ENCODE measurements around the gene VSIG4. TPM values are rescaled to one million over a fixed set of nuclear protein-coding genes. Genes with fewer than 3 reads are reported as not detected.

Gene VSIG4
- total and polyA plus RNA-seq, 2 of the 8 experiments (the other 6 are each of a cell fraction or from before 2014, with no cell fraction given), result not detected

GRCh38 chrX:66021765-66022631 is 17.9 kb downstream of the VSIG4 start:
- Histone ChIP-seq H3K4me1 (replicated peaks in 1 of 4; ENCODE audit: control insufficient read depth in 3 of 4, insufficient read depth in 4 of 4, low read length in 3 of 4) (no peaks in the 10 kb centered on the region; a peak in 2 of 7 replicates), H3K79me1 (ENCODE audit: low read depth, low read length) (no peaks in the 10 kb centered on the region), H4K5ac (ENCODE audit: insufficient read length, low read depth, low read length) (no peak overlapping the region), H3K79me2 (ENCODE audit: control insufficient read depth in 1 of 2, insufficient read depth in 2 of 2, low read length in 2 of 2) (no peaks in the 10 kb centered on the region), H3K9ac (replicated peaks in 1 of 4; ENCODE audit: extremely low read depth in 1 of 4, low read depth in 3 of 4, low read length in 3 of 4) (no peak overlapping the region), H2BK15ac (ENCODE audit: low read length) (no peak overlapping the region), H2BK20ac (ENCODE audit: low read length) (no peak overlapping the region), H2BK5ac (ENCODE audit: low read depth, low read length) (no peak overlapping the region), H3K18ac (ENCODE audit: extremely low read depth, low read length) (no peak overlapping the region), H3K27ac (ENCODE audit: low read depth, low read length) (no peak overlapping the region), H3K56ac (replicated peaks; ENCODE audit: insufficient read length, low read depth, low read length) (no peak overlapping the region), H3K4me3 (ENCODE audit: extremely low read depth in 1 of 4, insufficient read depth in 2 of 4, low read depth in 3 of 4, low read length in 4 of 4) (no peak overlapping the region), H3K9me3 (ENCODE audit: insufficient read depth in 2 of 2, low read depth in 1 of 2, low read length in 1 of 2) (peaks cover 0 to 36% of the 10 kb centered on the region in 2 experiments; a peak in 1 of 4 replicates), H2BK12ac (ENCODE audit: low read depth, low read length) (no peak overlapping the region), H4K91ac (replicated peaks; ENCODE audit: insufficient read length, low read length) (no peak overlapping the region), H3K36me3 (ENCODE audit: control insufficient read depth in 2 of 4, insufficient read depth in 4 of 4, low read length in 3 of 4) (no peaks in the 10 kb centered on the region), H3K14ac (ENCODE audit: insufficient read length) (no peak overlapping the region), H3K27me3 (replicated peaks in 1 of 4; ENCODE audit: control insufficient read depth in 3 of 4, extremely low read depth in 1 of 4, insufficient read depth in 3 of 4, low read length in 3 of 4) (no peaks in the 10 kb centered on the region), H3K23ac (ENCODE audit: insufficient read length) (no peak overlapping the region), H4K20me1 (replicated peaks in 1 of 2; ENCODE audit: control insufficient read depth in 1 of 2, insufficient read depth in 2 of 2, low read length in 2 of 2) (no peaks in the 10 kb centered on the region), H3K23me2 (ENCODE audit: low read depth, low read length) (no peaks in the 10 kb centered on the region), H2AFZ (ENCODE audit: low read length) (no peak overlapping the region), H4K8ac (ENCODE audit: extremely low read depth, insufficient read depth, low read length) (no peak overlapping the region), H2AK5ac (ENCODE audit: low read depth, low read length) (no peak overlapping the region), H3K4me2 (ENCODE audit: insufficient read depth in 1 of 2, low read depth in 2 of 2, low read length in 2 of 2) (no peak overlapping the region), H2BK120ac (replicated peaks; ENCODE audit: low read depth, low read length) (no peak overlapping the region), H3K4ac (replicated peaks; ENCODE audit: insufficient read length, low read depth, low read length) (no peak overlapping the region)
- ChIA-PET CTCF (ENCODE audit: partially characterized antibody) (interaction anchor here (0.6 kb wide), 1 partner anchor 1928 kb away, joined by 3 read pairs; no protein-coding TSS in a partner anchor), POLR2A (ENCODE audit: partially characterized antibody) (no interaction called here)
- DNase-seq (ENCODE audit: low read depth in 1 of 2, low spot score in 2 of 2) (no peak), FAIRE-seq (no peak)
- WGBS, 2 experiments (ENCODE audit: extremely low coverage in 1 of 2, insufficient coverage in 1 of 2, insufficient read length in 1 of 2, insufficient replicate concordance in 2 of 2, low coverage in 1 of 2, low lambda C conversion rate in 2 of 2, missing lambda C conversion rate in 1 of 2), result 75% methylated on average over 6 of the region's 9 CpGs; no CpG with 5 or more reads in 1 of the 2 experiments
- TF ChIP-seq ZNF274 (IDR thresholded peaks at IDR 0.05; ENCODE audit: borderline replicate concordance, extremely low read depth, low read length) (no peak), RNF2 (IDR thresholded peaks at IDR 0.05; ENCODE audit: borderline replicate concordance, low read depth, low read length, missing control alignments, poor library complexity, severe bottlenecking) (no peak), CHD2 (IDR thresholded peaks at IDR 0.05; ENCODE audit: low read length) (no peak), YY1 (IDR thresholded peaks at IDR 0.05; ENCODE audit: low read depth, low read length) (no peak), ATF2 (IDR thresholded peaks at IDR 0.05; ENCODE audit: low read length) (no peak), JUND (IDR thresholded peaks at IDR 0.05; ENCODE audit: low read length) (no peak), TBP (IDR thresholded peaks at IDR 0.05; ENCODE audit: low read depth, low read length) (no peak), USF2 (IDR thresholded peaks at IDR 0.05; ENCODE audit: low read length) (no peak), SUZ12 (IDR thresholded peaks at IDR 0.05; ENCODE audit: low read length) (no peak)

Measured in H1 (cell line).